ENCODE data around the gene OR10H5.

The OR10H5 gene

DNA sequence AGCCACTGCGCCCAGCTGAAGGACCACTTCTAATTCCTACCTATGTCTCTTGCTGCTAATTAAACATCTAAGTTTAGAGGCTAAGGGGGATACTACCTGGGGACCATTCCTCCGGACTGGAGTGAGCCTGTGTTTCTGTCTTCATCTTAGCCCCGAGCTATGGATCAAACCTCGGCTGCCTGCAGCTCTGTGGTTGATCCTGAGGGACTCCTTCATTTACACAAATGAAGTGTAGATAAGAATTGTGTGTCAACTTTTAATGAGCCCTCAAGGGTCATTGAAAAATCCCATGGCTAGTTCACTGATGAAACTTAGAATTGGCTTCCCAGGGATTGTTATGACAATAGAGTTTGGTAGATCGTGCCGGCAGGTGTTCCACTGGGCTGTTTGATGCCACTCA lies 59.5 kb downstream of the OR10H5 start:
- DNase-seq (ENCODE audit: low read depth in 2 of 2): no peak

DNA sequence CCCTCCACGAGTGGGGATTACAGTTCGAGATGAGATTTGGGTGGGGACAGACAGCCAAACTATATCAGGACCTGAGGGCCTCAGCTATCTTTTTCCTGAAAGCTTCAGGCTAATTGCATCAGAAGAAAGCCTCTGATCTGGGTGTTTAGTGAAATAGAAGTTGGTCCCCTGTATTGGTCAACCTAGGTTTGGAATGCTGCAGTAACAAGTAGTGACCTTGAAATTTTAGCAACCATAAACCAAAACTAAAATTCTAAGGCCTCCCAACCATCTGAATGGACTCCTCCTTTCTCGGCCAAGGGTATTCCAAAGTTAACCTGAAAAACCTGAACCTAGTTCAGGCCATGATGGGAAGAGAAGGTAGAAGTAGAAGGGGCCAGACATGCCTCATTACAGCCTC lies 62.9 kb downstream of the OR10H5 start:
- DNase-seq (ENCODE audit: low read depth in 2 of 2): no peak
